ENCODE measurements around the gene PRAC2.

DNA sequence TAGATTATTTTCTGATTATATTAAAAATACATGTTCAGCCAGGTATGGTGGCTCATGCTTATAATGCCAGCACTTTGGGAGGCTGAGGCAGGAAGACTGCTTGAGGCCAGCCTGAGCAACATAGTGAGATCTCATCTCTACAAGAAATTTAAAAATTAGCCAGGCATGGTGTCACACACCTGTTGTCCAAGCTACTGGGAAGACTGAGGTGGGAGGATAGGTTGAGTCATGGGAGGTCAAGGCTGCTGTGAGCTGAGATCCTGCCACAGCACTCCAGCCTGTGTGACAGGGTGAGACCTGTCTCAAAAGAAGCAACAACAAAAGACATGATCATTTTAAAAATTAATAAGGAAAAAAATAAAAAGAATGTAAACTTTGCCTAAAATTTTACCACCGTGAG lies 41.4 kb upstream of the PRAC2 start:
- TF ChIP-seq, protein P1, sequence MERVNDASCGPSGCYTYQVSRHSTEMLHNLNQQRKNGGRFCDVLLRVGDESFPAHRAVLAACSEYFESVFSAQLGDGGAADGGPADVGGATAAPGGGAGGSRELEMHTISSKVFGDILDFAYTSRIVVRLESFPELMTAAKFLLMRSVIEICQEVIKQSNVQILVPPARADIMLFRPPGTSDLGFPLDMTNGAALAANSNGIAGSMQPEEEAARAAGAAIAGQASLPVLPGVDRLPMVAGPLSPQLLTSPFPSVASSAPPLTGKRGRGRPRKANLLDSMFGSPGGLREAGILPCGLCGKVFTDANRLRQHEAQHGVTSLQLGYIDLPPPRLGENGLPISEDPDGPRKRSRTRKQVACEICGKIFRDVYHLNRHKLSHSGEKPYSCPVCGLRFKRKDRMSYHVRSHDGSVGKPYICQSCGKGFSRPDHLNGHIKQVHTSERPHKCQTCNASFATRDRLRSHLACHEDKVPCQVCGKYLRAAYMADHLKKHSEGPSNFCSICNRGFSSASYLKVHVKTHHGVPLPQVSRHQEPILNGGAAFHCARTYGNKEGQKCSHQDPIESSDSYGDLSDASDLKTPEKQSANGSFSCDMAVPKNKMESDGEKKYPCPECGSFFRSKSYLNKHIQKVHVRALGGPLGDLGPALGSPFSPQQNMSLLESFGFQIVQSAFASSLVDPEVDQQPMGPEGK (CRISPR knock-in tag; IDR thresholded peaks at IDR 0.05; ENCODE audit: borderline replicate concordance), result no peak
- TF ChIP-seq ZFP30 (CRISPR knock-in tag; IDR thresholded peaks at IDR 0.05) (no peak), ISL1 (CRISPR knock-in tag; IDR thresholded peaks at IDR 0.05) (no peak), TCF4 (CRISPR knock-in tag; IDR thresholded peaks at IDR 0.05; ENCODE audit: borderline replicate concordance) (no peak), ZFP3 (CRISPR knock-in tag; IDR thresholded peaks at IDR 0.05) (no peak), GLIS3 (CRISPR knock-in tag; IDR thresholded peaks at IDR 0.05) (no peak), ZNF565 (CRISPR knock-in tag; conservative IDR thresholded peaks at IDR 0.05; ENCODE audit: low read depth) (no peak), TOX (CRISPR knock-in tag; IDR thresholded peaks at IDR 0.05; ENCODE audit: borderline replicate concordance) (no peak), ZNF8 (CRISPR knock-in tag; IDR thresholded peaks at IDR 0.05) (no peak)
- TF ChIP-seq, protein P2, sequence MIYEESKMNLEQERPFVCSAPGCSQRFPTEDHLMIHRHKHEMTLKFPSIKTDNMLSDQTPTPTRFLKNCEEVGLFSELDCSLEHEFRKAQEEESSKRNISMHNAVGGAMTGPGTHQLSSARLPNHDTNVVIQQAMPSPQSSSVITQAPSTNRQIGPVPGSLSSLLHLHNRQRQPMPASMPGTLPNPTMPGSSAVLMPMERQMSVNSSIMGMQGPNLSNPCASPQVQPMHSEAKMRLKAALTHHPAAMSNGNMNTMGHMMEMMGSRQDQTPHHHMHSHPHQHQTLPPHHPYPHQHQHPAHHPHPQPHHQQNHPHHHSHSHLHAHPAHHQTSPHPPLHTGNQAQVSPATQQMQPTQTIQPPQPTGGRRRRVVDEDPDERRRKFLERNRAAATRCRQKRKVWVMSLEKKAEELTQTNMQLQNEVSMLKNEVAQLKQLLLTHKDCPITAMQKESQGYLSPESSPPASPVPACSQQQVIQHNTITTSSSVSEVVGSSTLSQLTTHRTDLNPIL (CRISPR knock-in tag; IDR thresholded peaks at IDR 0.05; ENCODE audit: low read depth), result no peak
- TF ChIP-seq, protein P3, sequence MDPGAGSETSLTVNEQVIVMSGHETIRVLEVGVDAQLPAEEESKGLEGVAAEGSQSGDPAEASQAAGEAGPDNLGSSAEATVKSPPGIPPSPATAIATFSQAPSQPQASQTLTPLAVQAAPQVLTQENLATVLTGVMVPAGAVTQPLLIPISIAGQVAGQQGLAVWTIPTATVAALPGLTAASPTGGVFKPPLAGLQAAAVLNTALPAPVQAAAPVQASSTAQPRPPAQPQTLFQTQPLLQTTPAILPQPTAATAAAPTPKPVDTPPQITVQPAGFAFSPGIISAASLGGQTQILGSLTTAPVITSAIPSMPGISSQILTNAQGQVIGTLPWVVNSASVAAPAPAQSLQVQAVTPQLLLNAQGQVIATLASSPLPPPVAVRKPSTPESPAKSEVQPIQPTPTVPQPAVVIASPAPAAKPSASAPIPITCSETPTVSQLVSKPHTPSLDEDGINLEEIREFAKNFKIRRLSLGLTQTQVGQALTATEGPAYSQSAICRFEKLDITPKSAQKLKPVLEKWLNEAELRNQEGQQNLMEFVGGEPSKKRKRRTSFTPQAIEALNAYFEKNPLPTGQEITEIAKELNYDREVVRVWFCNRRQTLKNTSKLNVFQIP (CRISPR knock-in tag; IDR thresholded peaks at IDR 0.05; ENCODE audit: borderline replicate concordance, low read depth), result no peak
